Bronchial epithelial cell (primary cell): ENCODE measurements around the gene ARL15. TPM values are rescaled to one million over a fixed set of nuclear protein-coding genes. Genes with fewer than 3 reads are reported as not detected.

Experiments
- DNase-seq: peaks from one replicate; pipeline ENCODE4 v3.0.0-alpha.2; 2010; ENCODE audit warnings: low read depth
- FAIRE-seq: peaks from 2 replicates; lab custom pipeline; 2011; peaks lifted over from hg19 to GRCh38; lab: Jason Lieb, UNC
- H3K27me3 ChIP-seq: 2 replicates; pipeline ENCODE4 v1.5.1; 2011; ENCODE audit warnings: low read length; ENCODE audit not compliant: control insufficient read depth, insufficient read depth
- H3K36me3 ChIP-seq: 2 replicates; pipeline ENCODE4 v1.5.1; 2011; ENCODE audit warnings: low read length; ENCODE audit not compliant: control insufficient read depth, insufficient read depth
- H3K4me3 ChIP-seq: 2 replicates; pipeline ENCODE4 v1.5.1; 2011; ENCODE audit warnings: mild to moderate bottlenecking, low read depth, low read length, control low read depth
- total RNA-seq: library from RNA; depleted of rRNA; stranded (reverse); fragments of >200 nt; gene quantifications from 2 replicates; pipeline ENCODE4 v1.2.1, GENCODE V29; 2014
- TF ChIP-seq, protein P1 (sequence below): IDR thresholded peaks from 2 replicates; pipeline ENCODE4 v1.5.1; 2011; ENCODE audit warnings: mild to moderate bottlenecking, moderate library complexity, low read length, control low read depth, inconsistent platforms; ENCODE audit not compliant: insufficient read depth, severe bottlenecking

ARL15 gene
- total RNA-seq, 1 donor from 2014 or later: 13.7 TPM

- H3K27me3 ChIP-seq: no peaks in the 10 kb centered on the region
- TF ChIP-seq, protein P1, sequence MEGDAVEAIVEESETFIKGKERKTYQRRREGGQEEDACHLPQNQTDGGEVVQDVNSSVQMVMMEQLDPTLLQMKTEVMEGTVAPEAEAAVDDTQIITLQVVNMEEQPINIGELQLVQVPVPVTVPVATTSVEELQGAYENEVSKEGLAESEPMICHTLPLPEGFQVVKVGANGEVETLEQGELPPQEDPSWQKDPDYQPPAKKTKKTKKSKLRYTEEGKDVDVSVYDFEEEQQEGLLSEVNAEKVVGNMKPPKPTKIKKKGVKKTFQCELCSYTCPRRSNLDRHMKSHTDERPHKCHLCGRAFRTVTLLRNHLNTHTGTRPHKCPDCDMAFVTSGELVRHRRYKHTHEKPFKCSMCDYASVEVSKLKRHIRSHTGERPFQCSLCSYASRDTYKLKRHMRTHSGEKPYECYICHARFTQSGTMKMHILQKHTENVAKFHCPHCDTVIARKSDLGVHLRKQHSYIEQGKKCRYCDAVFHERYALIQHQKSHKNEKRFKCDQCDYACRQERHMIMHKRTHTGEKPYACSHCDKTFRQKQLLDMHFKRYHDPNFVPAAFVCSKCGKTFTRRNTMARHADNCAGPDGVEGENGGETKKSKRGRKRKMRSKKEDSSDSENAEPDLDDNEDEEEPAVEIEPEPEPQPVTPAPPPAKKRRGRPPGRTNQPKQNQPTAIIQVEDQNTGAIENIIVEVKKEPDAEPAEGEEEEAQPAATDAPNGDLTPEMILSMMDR: no peak
- FAIRE-seq (no peak), DNase-seq (no peak)
- H3K36me3 ChIP-seq: no peaks in the 10 kb centered on the region
- no peak overlapping the region for H3K4me3 ChIP-seq
Observed at GRCh38 chr5:54150841-54151240, 159.5 kb downstream of the ARL15 start.

DNA sequence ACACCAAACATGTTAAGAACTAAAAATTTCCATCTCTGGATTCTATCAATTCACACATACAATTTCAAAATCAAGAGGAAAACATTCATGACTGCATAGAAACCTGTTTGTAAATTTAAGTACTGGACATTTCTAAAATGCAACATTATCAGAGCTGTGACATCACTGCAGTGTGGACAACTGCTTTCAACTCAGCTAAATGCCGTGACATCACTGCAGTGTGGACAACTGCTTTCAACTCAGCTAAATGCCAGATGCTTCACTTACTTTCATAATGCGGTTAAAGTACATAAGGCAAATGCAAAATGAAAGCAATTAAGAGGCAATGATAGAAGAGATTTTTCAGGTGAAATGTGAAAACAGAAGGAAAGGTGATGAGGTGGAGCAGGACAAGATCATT is 161.5 kb downstream of the ARL15 start:
- FAIRE-seq (no peak), DNase-seq (no peak)
- Histone ChIP-seq H3K27me3 (no peaks in the 10 kb centered on the region), H3K36me3 (no peaks in the 10 kb centered on the region), H3K4me3 (no peak overlapping the region)
- TF ChIP-seq, protein P1: no peak

- Histone ChIP-seq H3K27me3 (no peaks in the 10 kb centered on the region), H3K36me3 (no peaks in the 10 kb centered on the region), H3K4me3 (no peak overlapping the region)
- TF ChIP-seq, protein P1: no peak
- no peak for FAIRE-seq
- DNase-seq: no peak
Observed at GRCh38 chr5:54148067-54148845, 162.1 kb downstream of the ARL15 start.

GRCh38 chr5:54146916-54147315 is 163.5 kb downstream of the ARL15 start:
- TF ChIP-seq, protein P1: no peak
- Histone ChIP-seq H3K27me3 (no peaks in the 10 kb centered on the region), H3K36me3 (no peaks in the 10 kb centered on the region), H3K4me3 (no peak overlapping the region)
- FAIRE-seq (no peak), DNase-seq (no peak)

- no peak for DNase-seq
- no peak overlapping the region for H3K4me3 ChIP-seq
Observed at GRCh38 chr5:54146390-54146789, 164.0 kb downstream of the ARL15 start.

More at GRCh38 chr5:54146390-54146789, 164.0 kb downstream of the ARL15 start:
- TF ChIP-seq, protein P1: no peak
- FAIRE-seq: no peak
- H3K36me3 ChIP-seq: no peaks in the 10 kb centered on the region
- no peaks in the 10 kb centered on the region for H3K27me3 ChIP-seq
